WTC11 (cell line): ENCODE measurements around the gene EOLA1.

ENCODE experiments used
- ARID4B ChIP-seq: sonication (generic); formaldehyde crosslinking; IDR thresholded peaks from 2 replicates; pipeline ENCODE4 v1.8.0; 2023; ENCODE audit warnings: missing genetic modification reagents, mild to moderate bottlenecking, borderline replicate concordance
- CBFB ChIP-seq: sonication (generic); formaldehyde crosslinking; IDR thresholded peaks from 2 replicates; pipeline ENCODE4 v1.8.1; 2022; ENCODE audit warnings: mild to moderate bottlenecking, low read depth, missing genetic modification reagents
- E2F5 ChIP-seq: sonication (generic); formaldehyde crosslinking; IDR thresholded peaks from 2 replicates; pipeline ENCODE4 v1.8.1; 2022; ENCODE audit warnings: mild to moderate bottlenecking, moderate library complexity, missing genetic modification reagents
- FOXP1 ChIP-seq: sonication (generic); formaldehyde crosslinking; IDR thresholded peaks from 2 replicates; pipeline ENCODE4 v1.8.0; 2022; ENCODE audit warnings: missing genetic modification reagents, mild to moderate bottlenecking, moderate library complexity, borderline replicate concordance
- NFYB ChIP-seq: sonication (generic); formaldehyde crosslinking; conservative IDR thresholded peaks from 2 replicates; pipeline ENCODE4 v1.8.0; 2022; ENCODE audit warnings: low read depth, missing genetic modification reagents
- NR2C2 ChIP-seq: sonication (generic); formaldehyde crosslinking; IDR thresholded peaks from 2 replicates; pipeline ENCODE4 v1.8.0; 2022; ENCODE audit warnings: mild to moderate bottlenecking, missing genetic modification reagents
- USF2 ChIP-seq: sonication (generic); formaldehyde crosslinking; IDR thresholded peaks from 2 replicates; pipeline ENCODE4 v1.8.1; 2023; ENCODE audit warnings: mild to moderate bottlenecking, missing genetic modification reagents, moderate library complexity
- ZNF138 ChIP-seq: sonication (generic); formaldehyde crosslinking; conservative IDR thresholded peaks from 2 replicates; pipeline ENCODE4 v1.8.1; 2022; ENCODE audit warnings: mild to moderate bottlenecking, moderate library complexity, missing genetic modification reagents
- ZNF512 ChIP-seq: sonication (generic); formaldehyde crosslinking; IDR thresholded peaks from 2 replicates; pipeline ENCODE4 v1.8.1; 2022; ENCODE audit warnings: missing genetic modification reagents, borderline replicate concordance
- ZSCAN18 ChIP-seq: fragments of 250-450 bp; sonication (Bioruptor Pico); IDR thresholded peaks from 2 replicates; pipeline ENCODE4 v2.1.2; 2022; ENCODE audit warnings: mild to moderate bottlenecking, moderate library complexity
- TF ChIP-seq, protein P1 (sequence below): sonication (generic); formaldehyde crosslinking; conservative IDR thresholded peaks from 2 replicates; pipeline ENCODE4 v1.8.1; 2022; ENCODE audit warnings: mild to moderate bottlenecking, missing genetic modification reagents
- TF ChIP-seq, protein P2 (sequence below): fragments of 200-600 bp; IDR thresholded peaks from 2 replicates; pipeline ENCODE4 v1.8.0; 2022; ENCODE audit warnings: antibody characterized with exemption
- TF ChIP-seq, protein P3 (sequence below): sonication (generic); formaldehyde crosslinking; IDR thresholded peaks from 2 replicates; pipeline ENCODE4 v1.8.1; 2022; ENCODE audit warnings: low read depth, missing genetic modification reagents, borderline replicate concordance

DNA sequence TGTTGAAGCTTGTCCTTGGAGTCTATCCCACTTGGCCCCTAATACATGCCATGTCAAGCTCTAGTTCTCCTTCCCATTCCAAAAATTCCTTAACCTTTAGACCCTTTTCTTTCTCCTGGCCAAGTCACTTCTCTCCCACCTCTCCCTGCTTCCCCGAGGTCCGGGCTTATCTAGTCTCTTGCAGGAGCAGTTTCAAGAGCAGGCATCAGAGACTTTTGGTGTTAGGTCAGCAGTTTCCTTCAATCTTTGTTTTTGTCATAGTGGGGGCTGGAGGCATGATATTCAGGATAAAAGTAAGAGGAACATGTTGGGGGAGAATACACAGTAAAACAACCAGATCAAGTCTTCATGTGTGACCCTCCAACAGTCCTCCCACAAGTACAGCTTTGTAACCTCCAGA is 24.2 kb upstream of the EOLA1 start:
- TF ChIP-seq, protein P1, sequence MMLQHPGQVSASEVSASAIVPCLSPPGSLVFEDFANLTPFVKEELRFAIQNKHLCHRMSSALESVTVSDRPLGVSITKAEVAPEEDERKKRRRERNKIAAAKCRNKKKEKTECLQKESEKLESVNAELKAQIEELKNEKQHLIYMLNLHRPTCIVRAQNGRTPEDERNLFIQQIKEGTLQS, result no peak
- TF ChIP-seq FOXP1 (CRISPR knock-in tag) (no peak), ARID4B (CRISPR knock-in tag) (no peak), E2F5 (CRISPR knock-in tag) (no peak), CBFB (no peak), ZNF512 (CRISPR knock-in tag) (no peak), NR2C2 (CRISPR knock-in tag) (no peak), NFYB (CRISPR knock-in tag) (no peak), ZSCAN18 (no peak), USF2 (CRISPR knock-in tag) (no peak), ZNF138 (no peak)
- TF ChIP-seq, protein P2, sequence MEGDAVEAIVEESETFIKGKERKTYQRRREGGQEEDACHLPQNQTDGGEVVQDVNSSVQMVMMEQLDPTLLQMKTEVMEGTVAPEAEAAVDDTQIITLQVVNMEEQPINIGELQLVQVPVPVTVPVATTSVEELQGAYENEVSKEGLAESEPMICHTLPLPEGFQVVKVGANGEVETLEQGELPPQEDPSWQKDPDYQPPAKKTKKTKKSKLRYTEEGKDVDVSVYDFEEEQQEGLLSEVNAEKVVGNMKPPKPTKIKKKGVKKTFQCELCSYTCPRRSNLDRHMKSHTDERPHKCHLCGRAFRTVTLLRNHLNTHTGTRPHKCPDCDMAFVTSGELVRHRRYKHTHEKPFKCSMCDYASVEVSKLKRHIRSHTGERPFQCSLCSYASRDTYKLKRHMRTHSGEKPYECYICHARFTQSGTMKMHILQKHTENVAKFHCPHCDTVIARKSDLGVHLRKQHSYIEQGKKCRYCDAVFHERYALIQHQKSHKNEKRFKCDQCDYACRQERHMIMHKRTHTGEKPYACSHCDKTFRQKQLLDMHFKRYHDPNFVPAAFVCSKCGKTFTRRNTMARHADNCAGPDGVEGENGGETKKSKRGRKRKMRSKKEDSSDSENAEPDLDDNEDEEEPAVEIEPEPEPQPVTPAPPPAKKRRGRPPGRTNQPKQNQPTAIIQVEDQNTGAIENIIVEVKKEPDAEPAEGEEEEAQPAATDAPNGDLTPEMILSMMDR, result no peak
- TF ChIP-seq, protein P3, sequence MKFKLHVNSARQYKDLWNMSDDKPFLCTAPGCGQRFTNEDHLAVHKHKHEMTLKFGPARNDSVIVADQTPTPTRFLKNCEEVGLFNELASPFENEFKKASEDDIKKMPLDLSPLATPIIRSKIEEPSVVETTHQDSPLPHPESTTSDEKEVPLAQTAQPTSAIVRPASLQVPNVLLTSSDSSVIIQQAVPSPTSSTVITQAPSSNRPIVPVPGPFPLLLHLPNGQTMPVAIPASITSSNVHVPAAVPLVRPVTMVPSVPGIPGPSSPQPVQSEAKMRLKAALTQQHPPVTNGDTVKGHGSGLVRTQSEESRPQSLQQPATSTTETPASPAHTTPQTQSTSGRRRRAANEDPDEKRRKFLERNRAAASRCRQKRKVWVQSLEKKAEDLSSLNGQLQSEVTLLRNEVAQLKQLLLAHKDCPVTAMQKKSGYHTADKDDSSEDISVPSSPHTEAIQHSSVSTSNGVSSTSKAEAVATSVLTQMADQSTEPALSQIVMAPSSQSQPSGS (CRISPR knock-in tag), result no peak
